K562 (cell line): ENCODE measurements around the gene GFRA1. TPM values are rescaled to one million over a fixed set of nuclear protein-coding genes. Genes with fewer than 3 reads are reported as not detected.

Experiments used
- ATAC-seq: fragments of 200-7000 bp; cut with Tn5 transposase; 3 replicates; pipeline ENCODE4 v1.9.1; 2020; ENCODE audit warnings: moderate library complexity
- BruUV-seq: library from RNA; stranded (reverse); fragments of 400-500 nt; replicated peaks from 2 replicates; lab custom pipeline; 2021; lab: Mats Ljungman, UMichigan
- CTCF ChIA-PET: fragments of 300-600 bp; formaldehyde crosslinking; extraction: SDS; loops from one replicate; lab custom pipeline; 2021; ENCODE audit warnings: low intra/inter-chr PET ratio; lab: Yijun Ruan, JAX
- POLR2A ChIA-PET: fragments of 300-600, 350-650 bp; sonication (Branson Sonifier 250); formaldehyde crosslinking; extraction: SDS; loops from one replicate; lab custom pipeline; 2021; ENCODE audit warnings: antibody characterized with exemption, inconsistent platforms; lab: Yijun Ruan, JAX
- DNase-seq, 4 experiments: peaks; one replicate each; pipeline versions ENCODE4 v3.0.0 to v3.0.0-alpha.2; 2011 to 2018; ENCODE audit warnings: low spot score in 3 of 4, mixed read lengths in 3 of 4; ENCODE audit errors: extremely low read depth in 1 of 4
- FAIRE-seq: peaks from 2 replicates; lab custom pipeline; 2011; peaks lifted over from hg19 to GRCh38; lab: Jason Lieb, UNC
- H2AFZ ChIP-seq: 2 replicates; pipeline ENCODE4 v1.6.0; 2011; ENCODE audit warnings: low read depth, low read length, control low read depth, inconsistent platforms
- H3K27ac ChIP-seq: fragments of 200-600 bp; 3 replicates; pipeline ENCODE4 v1.8.0; 2011; ENCODE audit warnings: low read depth, mild to moderate bottlenecking, control low read depth, inconsistent platforms, low read length, moderate library complexity, mixed read lengths; ENCODE audit errors: extremely low read depth
- H3K27me3 ChIP-seq, 2 experiments: fragments of 300-600 bp in 1 of 2; 2 replicates in 1 of 2; 3 replicates in 1 of 2; pipeline versions ENCODE4 v1.6.0 to v1.8.0; 2011; ENCODE audit warnings: inconsistent platforms in 2 of 2, low read length in 2 of 2, mild to moderate bottlenecking in 1 of 2, mixed read lengths in 1 of 2, moderate library complexity in 1 of 2; ENCODE audit not compliant: control insufficient read depth in 2 of 2, insufficient read depth in 2 of 2
- H3K36me3 ChIP-seq: fragments of 300-600 bp; 3 replicates; pipeline ENCODE4 v1.8.0; 2011; ENCODE audit warnings: mild to moderate bottlenecking, low read length, inconsistent platforms; ENCODE audit not compliant: control insufficient read depth, insufficient read depth
- H3K4me1 ChIP-seq, 2 experiments: fragments of 200-600 bp in 1 of 2; replicated peaks in 1 of 2; 2 replicates in 1 of 2; 3 replicates in 1 of 2; pipeline versions ENCODE4 v1.5.1 to v1.8.0; 2011; ENCODE audit warnings: inconsistent platforms in 2 of 2, low read length in 2 of 2, mild to moderate bottlenecking in 1 of 2, mixed read lengths in 1 of 2, moderate library complexity in 1 of 2; ENCODE audit not compliant: control insufficient read depth in 2 of 2, insufficient read depth in 2 of 2
- H3K4me2 ChIP-seq: 2 replicates; pipeline ENCODE4 v1.6.1; 2011; ENCODE audit warnings: low read length, control low read depth, inconsistent platforms, mixed read lengths; ENCODE audit not compliant: insufficient read depth
- H3K4me3 ChIP-seq: fragments of 200-600 bp; sonication (generic), shearing (Covaris generic); 2 replicates; pipeline ENCODE4 v1.5.1; 2016; ENCODE audit warnings: control low read depth, inconsistent platforms
- H3K79me2 ChIP-seq: fragments of 200-600 bp; 3 replicates; pipeline ENCODE4 v1.8.0; 2011; ENCODE audit warnings: low read length, inconsistent platforms; ENCODE audit not compliant: control insufficient read depth, insufficient read depth
- H3K9ac ChIP-seq, 2 experiments: 2 replicates each; pipeline versions ENCODE4 v1.6.0 to v1.6.1; 2011; ENCODE audit warnings: low read depth in 2 of 2, low read length in 2 of 2, control low read depth in 1 of 2, inconsistent platforms in 1 of 2, mild to moderate bottlenecking in 1 of 2, mixed read lengths in 1 of 2; ENCODE audit not compliant: insufficient read depth in 1 of 2
- H3K9me1 ChIP-seq: one replicate; pipeline ENCODE4 v1.6.0; 2011; ENCODE audit warnings: inconsistent platforms, mild to moderate bottlenecking, low read length, moderate library complexity; ENCODE audit not compliant: control insufficient read depth, insufficient read depth
- H3K9me3 ChIP-seq: replicated peaks from 2 replicates; pipeline ENCODE4 v1.5.1; 2011; ENCODE audit warnings: low read depth, low read length, inconsistent platforms; ENCODE audit not compliant: control insufficient read depth, insufficient read depth
- H4K20me1 ChIP-seq: replicated peaks from 2 replicates; pipeline ENCODE4 v1.6.1; 2011; ENCODE audit warnings: low read length, inconsistent platforms, mixed read lengths; ENCODE audit not compliant: control insufficient read depth, insufficient read depth
- CBX5 ChIP-seq: IDR thresholded peaks from 2 replicates; pipeline ENCODE4 v1.6.1; 2014; ENCODE audit warnings: low read depth, borderline replicate concordance
- FOXJ2 ChIP-seq: fragments of 200-800 bp; sonication (Bioruptor generic); IDR thresholded peaks from 2 replicates; pipeline ENCODE4 v1.6.1; 2016; ENCODE audit warnings: missing genetic modification characterization, missing compliant biosample characterization
- HSF4 ChIP-seq: fragments of 250-450 bp; sonication (Bioruptor Pico); IDR thresholded peaks from 2 replicates; pipeline ENCODE4 v2.1.2; 2022; ENCODE audit warnings: mild to moderate bottlenecking, moderate library complexity, borderline replicate concordance
- RBM22 ChIP-seq: fragments of 200-400 bp; formaldehyde crosslinking; IDR thresholded peaks from 2 replicates; pipeline ENCODE4 v1.6.1; 2018; ENCODE audit warnings: low read length, low read depth; ENCODE audit not compliant: poor library complexity, severe bottlenecking
- STAG1 ChIP-seq: sonication (generic); formaldehyde crosslinking; IDR thresholded peaks from 2 replicates; pipeline ENCODE4 v1.5.0; 2020; ENCODE audit warnings: missing genetic modification reagents, borderline replicate concordance
- TAF15 ChIP-seq: fragments of 200-400 bp; formaldehyde crosslinking; IDR thresholded peaks from 2 replicates; pipeline ENCODE4 v1.6.1; 2017; ENCODE audit warnings: mild to moderate bottlenecking, low read depth, low read length, moderate library complexity
- ZNF12 ChIP-seq: sonication (generic); formaldehyde crosslinking; IDR thresholded peaks from 2 replicates; pipeline ENCODE4 v1.4.0; 2020; ENCODE audit warnings: mild to moderate bottlenecking, missing genetic modification reagents
- WGBS: fragments of 100-300 bp; shearing (Covaris generic); methylation state at CpG from one replicate; pipeline ENCODE4 v1.1.6; 2016; ENCODE audit warnings: low coverage, mixed read lengths; ENCODE audit not compliant: insufficient coverage; ENCODE audit errors: missing lambda C conversion rate; 5-methylcytosine and 5-hydroxymethylcytosine counted together
- in situ Hi-C: fragments of 300-500 bp; cut with MboI; formaldehyde crosslinking; loops from 4 replicates; pipeline ENCODE4 v1.15.0; 2018; ENCODE audit warnings: inconsistent platforms, mixed read lengths
- intact Hi-C: fragments of 100-400 bp; cut with micrococcal nuclease; formaldehyde crosslinking; loops from 2 replicates; pipeline ENCODE4 v1.14.2; 2022
- polyA plus RNA-seq, 8 experiments: library from polyadenylated mRNA; depleted of rRNA in 4 of 8; stranded (reverse) in 5 of 8; unstranded in 3 of 8; fragments of >200 nt; fragmentation: Nextera tagmentation in 2 of 8; fragmentation: Illumina TruSeq in 1 of 8; extraction: Ambion mirVana in 2 of 8; extraction: Trizol in 1 of 8; gene quantifications; 2 replicates each; pipeline versions ENCODE4 v1.2.1 to v1.2.3, GENCODE V29; 2011 to 2014; ENCODE audit warnings: inconsistent platforms in 1 of 8, missing spikeins in 1 of 8
- total RNA-seq, 7 experiments: library from RNA; depleted of rRNA in 6 of 7; stranded (reverse); fragments of >200 nt in 6 of 7; fragmentation: Illumina TruSeq in 2 of 7; extraction: Trizol in 2 of 7; gene quantifications; 2 replicates each; pipeline versions ENCODE4 v1.2.1 to v1.2.3, GENCODE V29; 2011 to 2021; ENCODE audit warnings: low replicate concordance in 1 of 7
- TF ChIP-seq, protein P1 (sequence below): fragments of 250-450 bp; sonication (Bioruptor Pico); IDR thresholded peaks from 2 replicates; pipeline ENCODE4 v1.8.0; 2021; ENCODE audit warnings: moderate library complexity, mild to moderate bottlenecking, inconsistent platforms
- TF ChIP-seq, protein P2 (sequence below): sonication (generic); formaldehyde crosslinking; IDR thresholded peaks from 2 replicates; pipeline ENCODE4 v1.8.0; 2022; ENCODE audit warnings: mild to moderate bottlenecking, missing genetic modification reagents

GFRA1 gene
- total and polyA plus RNA-seq, 9 of the 15 experiments (the other 6 are each of a cell fraction or from before 2014, with no cell fraction given) = 0.04 TPM; not detected in 8

DNA sequence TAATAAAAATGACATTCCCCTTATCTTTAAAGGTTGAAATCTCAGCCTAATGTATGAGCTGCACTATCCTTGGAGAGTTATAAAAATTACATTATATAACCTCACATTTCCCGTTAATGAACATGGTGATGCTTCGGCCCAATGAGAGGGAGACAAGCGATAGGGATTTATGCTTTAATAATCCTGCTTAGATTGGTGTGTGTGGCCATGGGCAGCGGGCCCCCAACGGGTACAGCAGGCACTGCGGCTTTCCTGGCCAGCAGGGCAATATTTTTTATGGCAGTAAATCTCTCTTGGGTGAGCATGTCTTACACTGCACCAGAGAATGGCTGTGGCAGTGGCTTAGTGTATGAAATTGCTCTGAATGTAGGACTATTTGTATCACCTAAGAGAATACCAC, 246.3 kb downstream of the GFRA1 start (continued):
- TF ChIP-seq STAG1 (CRISPR knock-in tag) (no peak), TAF15 (no peak), FOXJ2 (tag) (no peak), RBM22 (no peak), ZNF12 (CRISPR knock-in tag) (no peak), HSF4 (CRISPR knock-in tag) (no peak), CBX5 (no peak)

DNA sequence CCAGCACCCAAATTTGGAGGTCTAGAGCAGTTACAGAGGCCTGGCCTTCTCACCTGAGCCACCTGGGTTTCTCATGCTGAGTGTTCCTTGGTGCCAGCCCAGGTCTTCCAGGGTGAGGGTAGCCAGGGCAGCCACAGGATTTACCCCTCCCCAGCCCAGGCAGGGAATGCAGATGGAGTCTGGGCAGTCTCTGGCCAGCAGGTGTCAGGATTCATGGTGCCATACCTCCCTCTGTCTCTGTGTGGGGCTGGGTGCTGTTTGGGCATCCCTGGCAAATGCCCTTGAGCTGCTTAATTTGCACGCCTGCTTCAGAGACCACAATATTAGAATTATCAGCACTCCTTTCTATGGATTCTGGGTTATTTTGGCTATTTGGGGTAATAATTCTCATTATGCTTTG, 246.7 kb downstream of the GFRA1 start:
- no peaks in the 10 kb centered on the region for H3K79me2 ChIP-seq
- no peak overlapping the region for H2AFZ ChIP-seq
- H3K9ac ChIP-seq = no peak overlapping the region
- no peaks in the 10 kb centered on the region for H3K36me3 ChIP-seq
- no peaks in the 10 kb centered on the region for H3K4me1 ChIP-seq
- BruUV-seq = no TSS peak
- H4K20me1 ChIP-seq = no peaks in the 10 kb centered on the region
- ChIA-PET CTCF (no interaction called here), POLR2A (no interaction called here)
- no peak for ATAC-seq
- no peaks in the 10 kb centered on the region for H3K9me1 ChIP-seq
- no peak for FAIRE-seq
- H3K4me3 ChIP-seq = no peak overlapping the region
- in situ Hi-C loops (no loop called here), intact Hi-C loops (no loop called here)
- DNase-seq = no peak
- H3K27me3 ChIP-seq = no peaks in the 10 kb centered on the region
- no peak overlapping the region for H3K27ac ChIP-seq
- TF ChIP-seq, protein P1, sequence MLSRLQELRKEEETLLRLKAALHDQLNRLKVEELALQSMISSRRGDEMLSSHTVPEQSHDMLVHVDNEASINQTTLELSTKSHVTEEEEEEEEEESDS (CRISPR knock-in tag) = no peak
- TF ChIP-seq, protein P2, sequence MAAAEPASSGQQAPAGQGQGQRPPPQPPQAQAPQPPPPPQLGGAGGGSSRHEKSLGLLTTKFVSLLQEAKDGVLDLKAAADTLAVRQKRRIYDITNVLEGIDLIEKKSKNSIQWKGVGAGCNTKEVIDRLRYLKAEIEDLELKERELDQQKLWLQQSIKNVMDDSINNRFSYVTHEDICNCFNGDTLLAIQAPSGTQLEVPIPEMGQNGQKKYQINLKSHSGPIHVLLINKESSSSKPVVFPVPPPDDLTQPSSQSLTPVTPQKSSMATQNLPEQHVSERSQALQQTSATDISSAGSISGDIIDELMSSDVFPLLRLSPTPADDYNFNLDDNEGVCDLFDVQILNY = no peak
- WGBS = no CpG with 5 or more reads among the region's 1 CpG
- no peaks in the 10 kb centered on the region for H3K9me3 ChIP-seq
- no peak overlapping the region for H3K4me2 ChIP-seq
